C4-2B (cell line): ENCODE results near the gene CPNE8.

ENCODE experiments used
- ZFX ChIP-seq: fragments of 450-650 bp; IDR thresholded peaks from 2 replicates; pipeline ENCODE4 v1.6.1; 2017
- TF ChIP-seq, protein P1 (sequence below): fragments of 450-650 bp; conservative IDR thresholded peaks from 2 replicates; pipeline ENCODE4 v1.5.1; 2017; ENCODE audit warnings: mild to moderate bottlenecking

DNA sequence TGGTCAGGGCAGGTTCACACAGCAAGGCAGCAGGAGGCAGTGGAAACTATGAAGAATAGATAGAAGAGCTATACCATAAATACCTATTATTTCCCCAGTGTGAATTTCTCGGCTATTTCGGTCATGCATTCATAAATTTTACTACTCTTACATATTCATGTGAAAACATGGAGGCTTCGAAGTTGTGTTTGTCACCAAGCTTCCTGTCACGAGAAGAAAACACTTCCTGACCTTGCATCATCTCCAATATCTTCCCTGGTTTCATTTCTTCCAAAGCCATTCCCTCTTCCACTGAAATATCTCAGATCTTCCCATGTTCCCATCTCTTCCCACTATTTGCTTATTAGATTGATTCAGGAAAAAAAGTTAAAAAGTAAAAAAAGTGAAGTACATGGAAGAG lies 80.4 kb downstream of the CPNE8 start:
- TF ChIP-seq, protein P1, sequence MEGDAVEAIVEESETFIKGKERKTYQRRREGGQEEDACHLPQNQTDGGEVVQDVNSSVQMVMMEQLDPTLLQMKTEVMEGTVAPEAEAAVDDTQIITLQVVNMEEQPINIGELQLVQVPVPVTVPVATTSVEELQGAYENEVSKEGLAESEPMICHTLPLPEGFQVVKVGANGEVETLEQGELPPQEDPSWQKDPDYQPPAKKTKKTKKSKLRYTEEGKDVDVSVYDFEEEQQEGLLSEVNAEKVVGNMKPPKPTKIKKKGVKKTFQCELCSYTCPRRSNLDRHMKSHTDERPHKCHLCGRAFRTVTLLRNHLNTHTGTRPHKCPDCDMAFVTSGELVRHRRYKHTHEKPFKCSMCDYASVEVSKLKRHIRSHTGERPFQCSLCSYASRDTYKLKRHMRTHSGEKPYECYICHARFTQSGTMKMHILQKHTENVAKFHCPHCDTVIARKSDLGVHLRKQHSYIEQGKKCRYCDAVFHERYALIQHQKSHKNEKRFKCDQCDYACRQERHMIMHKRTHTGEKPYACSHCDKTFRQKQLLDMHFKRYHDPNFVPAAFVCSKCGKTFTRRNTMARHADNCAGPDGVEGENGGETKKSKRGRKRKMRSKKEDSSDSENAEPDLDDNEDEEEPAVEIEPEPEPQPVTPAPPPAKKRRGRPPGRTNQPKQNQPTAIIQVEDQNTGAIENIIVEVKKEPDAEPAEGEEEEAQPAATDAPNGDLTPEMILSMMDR = no peak
- no peak for TF ChIP-seq ZFX
